Lung (tissue), 12 donors: ENCODE measurements around the gene ADAMTS2. TPM values are rescaled to one million over a fixed set of nuclear protein-coding genes. Genes with fewer than 3 reads are reported as not detected.

ENCODE experiments used
- ATAC-seq: fragments of 200-7000 bp; cut with Tn5 transposase; one replicate; pipeline ENCODE4 v1.9.1; 2020; ENCODE audit warnings: moderate number of reproducible peaks; ENCODE audit not compliant: insufficient read depth, low FRiP score
- DNase-seq, 3 donors: peaks; one replicate each; pipeline ENCODE4 v3.0.0-alpha.2; 2013 to 2017
- H3K27ac ChIP-seq, 2 donors: one replicate each; pipeline ENCODE4 v1.5.1; 2013; ENCODE audit warnings: mild to moderate bottlenecking in 2 of 2, moderate library complexity in 2 of 2, control low read depth in 1 of 2, inconsistent platforms in 1 of 2, low read depth in 1 of 2, low read length in 1 of 2
- H3K27me3 ChIP-seq, 3 donors: one replicate each; pipeline ENCODE4 v1.5.1; 2013; ENCODE audit warnings: low read length in 2 of 3; ENCODE audit not compliant: control insufficient read depth in 3 of 3, insufficient read depth in 3 of 3
- H3K36me3 ChIP-seq, 4 donors: one replicate each; pipeline ENCODE4 v1.5.1; 2013; ENCODE audit warnings: low read length in 4 of 4, mild to moderate bottlenecking in 1 of 4, moderate library complexity in 1 of 4; ENCODE audit not compliant: control insufficient read depth in 4 of 4, insufficient read depth in 4 of 4
- H3K4me1 ChIP-seq, 5 donors: one replicate each; pipeline ENCODE4 v1.5.1; 2013; ENCODE audit warnings: low read length in 5 of 5, mild to moderate bottlenecking in 2 of 5, moderate library complexity in 1 of 5; ENCODE audit not compliant: control insufficient read depth in 5 of 5, insufficient read depth in 5 of 5
- H3K4me3 ChIP-seq: one replicate; pipeline ENCODE4 v1.5.1; 2013; ENCODE audit warnings: mild to moderate bottlenecking, control low read depth, moderate library complexity
- H3K9ac ChIP-seq, 2 donors: one replicate each; pipeline ENCODE4 v1.5.1; 2013; ENCODE audit warnings: low read length in 2 of 2, control low read depth in 1 of 2; ENCODE audit not compliant: insufficient read depth in 1 of 2
- H3K9me3 ChIP-seq, 4 donors: one replicate each; pipeline ENCODE4 v1.5.1; 2013; ENCODE audit warnings: low read length in 3 of 4, mild to moderate bottlenecking in 1 of 4, moderate library complexity in 1 of 4; ENCODE audit not compliant: control insufficient read depth in 4 of 4, insufficient read depth in 3 of 4
- WGBS, 2 donors: extraction: QIAGEN DNeasy Blood & Tissue Kit; methylation state at CpG; one replicate each; pipeline ENCODE4 v1.1.7; 2013; 5-methylcytosine and 5-hydroxymethylcytosine counted together
- polyA plus RNA-seq, 2 donors: library from polyadenylated mRNA; stranded (reverse); fragments of 200-250 nt; gene quantifications; one replicate each; pipeline ENCODE4 v1.2.1, GENCODE V29; 2013
- total RNA-seq, 2 donors: library from RNA; depleted of rRNA in 1 of 2; stranded (reverse); fragments of >200 nt in 1 of 2; gene quantifications; one replicate each; pipeline ENCODE4 v1.2.1, GENCODE V29; 2014 to 2021
- TF ChIP-seq, protein P1 (sequence below): IDR thresholded peaks from 2 replicates; pipeline ENCODE4 v1.5.1; 2012; ENCODE audit warnings: mild to moderate bottlenecking; ENCODE audit errors: control extremely low read depth, extremely low read depth
- donor health status: control.
- donor health status: control.
- donor health status: Bipolar disorder and iron deficiency.
- donor health status: healthy.
- donor health status: DM: yes; HTN: yes; CAD: no.

Gene ADAMTS2
- total and polyA plus RNA-seq, 4 donors: 9.3 to 45.5 (median 28.7) TPM

DNA sequence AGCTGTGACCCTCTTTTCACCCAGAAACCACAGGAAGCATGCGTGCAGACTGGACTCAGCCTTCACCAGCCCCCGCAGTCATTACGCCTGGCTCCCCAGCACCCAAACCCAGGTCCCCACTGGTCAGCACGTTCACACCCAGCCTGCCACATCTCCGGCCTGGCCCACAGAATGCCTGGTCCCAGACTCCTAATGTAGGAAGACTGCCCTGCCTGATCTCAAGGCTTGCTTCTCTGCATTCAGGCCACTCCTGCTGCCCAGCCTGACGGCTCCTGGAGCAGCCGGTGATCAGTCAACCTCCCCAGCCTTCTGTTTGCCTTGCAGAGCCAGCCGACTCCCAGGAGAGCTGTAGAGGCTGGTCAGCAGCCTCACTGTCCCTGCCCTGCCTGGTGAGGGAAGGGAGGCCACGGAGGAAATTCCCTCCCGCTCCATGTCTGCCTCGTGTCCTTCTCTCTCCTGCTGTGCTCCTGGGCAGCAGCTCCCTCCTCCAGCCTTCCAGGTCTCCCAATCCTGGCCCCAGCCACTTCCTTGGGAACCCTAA, 25.4 kb downstream of the ADAMTS2 start:
- no peak for ATAC-seq
- peak in 1 of 3 donors; percentile 32 for DNase-seq
- H3K9me3 ChIP-seq: peaks cover 0 to 8% (median 0%) of the 10 kb centered on the region in 4 donors
- peak overlapping the region in 1 of 2 donors; percentile 18 for H3K27ac ChIP-seq
- no peak overlapping the region for H3K4me3 ChIP-seq
- TF ChIP-seq, protein P1, sequence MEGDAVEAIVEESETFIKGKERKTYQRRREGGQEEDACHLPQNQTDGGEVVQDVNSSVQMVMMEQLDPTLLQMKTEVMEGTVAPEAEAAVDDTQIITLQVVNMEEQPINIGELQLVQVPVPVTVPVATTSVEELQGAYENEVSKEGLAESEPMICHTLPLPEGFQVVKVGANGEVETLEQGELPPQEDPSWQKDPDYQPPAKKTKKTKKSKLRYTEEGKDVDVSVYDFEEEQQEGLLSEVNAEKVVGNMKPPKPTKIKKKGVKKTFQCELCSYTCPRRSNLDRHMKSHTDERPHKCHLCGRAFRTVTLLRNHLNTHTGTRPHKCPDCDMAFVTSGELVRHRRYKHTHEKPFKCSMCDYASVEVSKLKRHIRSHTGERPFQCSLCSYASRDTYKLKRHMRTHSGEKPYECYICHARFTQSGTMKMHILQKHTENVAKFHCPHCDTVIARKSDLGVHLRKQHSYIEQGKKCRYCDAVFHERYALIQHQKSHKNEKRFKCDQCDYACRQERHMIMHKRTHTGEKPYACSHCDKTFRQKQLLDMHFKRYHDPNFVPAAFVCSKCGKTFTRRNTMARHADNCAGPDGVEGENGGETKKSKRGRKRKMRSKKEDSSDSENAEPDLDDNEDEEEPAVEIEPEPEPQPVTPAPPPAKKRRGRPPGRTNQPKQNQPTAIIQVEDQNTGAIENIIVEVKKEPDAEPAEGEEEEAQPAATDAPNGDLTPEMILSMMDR: no peak
- peaks cover 0 to 59% (median 29%) of the 10 kb centered on the region in 5 donors for H3K4me1 ChIP-seq
- H3K9ac ChIP-seq: no peak overlapping the region
- peaks cover 0 to 2% (median 0%) of the 10 kb centered on the region in 4 donors for H3K36me3 ChIP-seq
- 42 to 46% methylated on average over 11 of the region's 11 CpGs for WGBS, 2 donors
- H3K27me3 ChIP-seq: peaks cover 0 to 3% (median 0%) of the 10 kb centered on the region in 3 donors

DNA sequence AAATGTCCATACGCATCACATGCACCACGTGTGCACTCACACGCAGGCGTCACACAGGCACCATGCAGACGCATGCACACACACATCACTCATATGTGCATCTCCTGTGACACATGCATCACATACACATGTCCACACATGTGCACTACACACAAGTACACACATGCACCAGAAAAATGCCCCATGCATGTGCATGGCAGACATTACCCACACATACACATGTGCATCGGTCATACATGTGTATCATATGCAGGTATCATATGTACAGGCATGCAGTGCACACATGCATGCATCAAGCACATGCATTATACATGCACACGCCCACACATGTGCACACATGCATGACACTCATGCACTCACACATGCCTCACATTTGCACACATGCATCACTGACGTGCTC, 26.1 kb downstream of the ADAMTS2 start:
- Histone ChIP-seq H3K9me3 (peaks cover 0 to 8% (median 0%) of the 10 kb centered on the region in 4 donors), H3K36me3 (peaks cover 0 to 2% (median 0%) of the 10 kb centered on the region in 4 donors), H3K4me3 (no peak overlapping the region), H3K27ac (no peak overlapping the region), H3K9ac (no peak overlapping the region), H3K4me1 (peaks cover 0 to 66% (median 27%) of the 10 kb centered on the region in 5 donors), H3K27me3 (peaks cover 0 to 3% (median 0%) of the 10 kb centered on the region in 3 donors)
- no peak for ATAC-seq
- WGBS, 2 donors: 87 to 95% methylated on average over 8 of the region's 8 CpGs
- TF ChIP-seq, protein P1: no peak
- no peak for DNase-seq

DNA sequence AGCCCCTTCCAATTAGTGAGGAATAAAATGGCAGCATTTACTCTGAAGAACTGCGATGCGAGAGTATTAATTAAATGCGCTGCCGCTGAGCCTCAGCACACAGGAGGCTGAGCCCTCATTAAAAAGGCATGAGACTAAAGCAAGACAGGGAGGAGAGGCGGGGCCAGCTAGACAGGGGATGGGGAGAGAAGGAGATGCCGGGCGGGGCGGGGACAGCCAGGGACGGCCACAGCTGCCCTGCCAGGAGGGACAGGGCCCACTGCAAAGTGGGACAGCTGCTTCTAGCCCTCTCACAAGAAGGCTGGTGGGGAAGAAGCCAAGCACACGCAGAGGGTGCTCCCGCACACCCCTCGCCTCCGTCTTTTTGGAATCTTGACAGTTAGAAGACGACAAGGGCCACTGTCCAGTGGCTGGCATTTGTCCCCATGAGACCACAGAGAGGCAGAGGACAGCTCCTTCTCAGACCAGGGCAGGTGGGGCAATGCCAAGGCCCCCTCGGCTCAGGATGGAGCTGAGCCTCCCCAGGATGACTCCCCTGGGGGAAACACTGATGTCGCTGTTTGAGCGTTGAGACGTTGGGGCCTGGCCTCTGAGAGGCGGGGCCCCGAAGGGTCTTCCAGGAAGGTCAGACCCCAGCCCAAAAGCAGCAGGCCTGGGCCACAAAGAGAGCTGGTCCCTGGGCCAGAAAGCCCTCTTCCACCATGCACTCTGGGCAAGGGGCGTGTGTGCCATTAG, 26.9 kb downstream of the ADAMTS2 start:
- H3K27me3 ChIP-seq: peaks cover 0 to 3% (median 0%) of the 10 kb centered on the region in 3 donors
- no peak for ATAC-seq
- H3K36me3 ChIP-seq: peaks cover 0 to 2% (median 0%) of the 10 kb centered on the region in 4 donors
- DNase-seq: peak; percentile 57 to 63 (median 61)
- no peak overlapping the region for H3K27ac ChIP-seq
- TF ChIP-seq, protein P1: no peak
- H3K4me1 ChIP-seq: peaks cover 0 to 64% (median 27%) of the 10 kb centered on the region in 5 donors
- WGBS, 2 donors: 63 to 77% methylated on average over 21 of the region's 21 CpGs
- H3K4me3 ChIP-seq: no peak overlapping the region
- H3K9ac ChIP-seq: no peak overlapping the region
- peaks cover 0 to 8% (median 0%) of the 10 kb centered on the region in 4 donors for H3K9me3 ChIP-seq
